HepG2 (cell line): ENCODE measurements around the gene NSD1. TPM values are rescaled to one million over a fixed set of nuclear protein-coding genes. Genes with fewer than 3 reads are reported as not detected.

Experiments
- ATAC-seq: fragments of 200-7000 bp; cut with Tn5 transposase; 3 replicates; pipeline ENCODE4 v1.9.1; 2020; ENCODE audit warnings: mild to moderate bottlenecking, moderate library complexity
- BruUV-seq: library from RNA; stranded (reverse); fragments of 400-500 nt; replicated peaks from 2 replicates; lab custom pipeline; 2021; lab: Mats Ljungman, UMichigan
- CTCF ChIA-PET: fragments of 300-600 bp; formaldehyde crosslinking; extraction: SDS; loops from one replicate; lab custom pipeline; 2021; ENCODE audit warnings: low total read pairs, inconsistent platforms, low intra/inter-chr PET ratio; lab: Yijun Ruan, JAX
- POLR2A ChIA-PET: fragments of 350-600 bp; sonication (Branson Sonifier 250); formaldehyde crosslinking; loops from one replicate; lab custom pipeline; 2020; ENCODE audit warnings: antibody characterized with exemption, inconsistent platforms; lab: Yijun Ruan, JAX
- DNase-seq: peaks from one replicate; pipeline ENCODE4 v3.0.0-alpha.2; 2015; ENCODE audit warnings: low spot score
- FAIRE-seq: peaks from 3 replicates; lab custom pipeline; 2011; peaks lifted over from hg19 to GRCh38; lab: Jason Lieb, UNC
- H2AFZ ChIP-seq: one replicate; pipeline ENCODE4 v1.6.1; 2011; ENCODE audit warnings: low read length, inconsistent platforms
- H3K27ac ChIP-seq: fragments of 300-600 bp; 3 replicates; pipeline ENCODE4 v1.8.0; 2011; ENCODE audit warnings: mixed run types, mild to moderate bottlenecking, mixed read lengths, low read length, inconsistent platforms; ENCODE audit not compliant: insufficient read depth; ENCODE audit errors: extremely low read length
- H3K27me3 ChIP-seq, 2 experiments: fragments of 200-600 bp in 1 of 2; 2 replicates in 1 of 2; 3 replicates in 1 of 2; pipeline versions ENCODE4 v1.6.0 to v1.8.0; 2011; ENCODE audit warnings: low read length in 2 of 2, mild to moderate bottlenecking in 2 of 2, moderate library complexity in 2 of 2, inconsistent platforms in 1 of 2; ENCODE audit not compliant: insufficient read depth in 2 of 2, control insufficient read depth in 1 of 2
- H3K36me3 ChIP-seq, 2 experiments: fragments of 200-600 bp in 1 of 2; replicated peaks in 1 of 2; 2 replicates in 1 of 2; 3 replicates in 1 of 2; pipeline versions ENCODE4 v1.5.1 to v1.8.0; 2011; ENCODE audit warnings: low read length in 2 of 2, inconsistent platforms in 1 of 2; ENCODE audit not compliant: insufficient read depth in 2 of 2, control insufficient read depth in 1 of 2
- H3K4me1 ChIP-seq: 2 replicates; pipeline ENCODE4 v1.5.1; 2012; ENCODE audit warnings: low read length, inconsistent platforms; ENCODE audit not compliant: insufficient read depth
- H3K4me2 ChIP-seq: 2 replicates; pipeline ENCODE4 v1.6.0; 2011; ENCODE audit warnings: low read depth, low read length, inconsistent platforms
- H3K4me3 ChIP-seq, 3 experiments: fragments of 200-600 bp in 1 of 3; sonication (generic), shearing (Covaris generic) in 1 of 3; replicated peaks in 1 of 3; 2 replicates each; pipeline ENCODE4 v1.5.1; 2011 to 2016; ENCODE audit warnings: low read length in 3 of 3, inconsistent platforms in 2 of 3, low read depth in 2 of 3, mild to moderate bottlenecking in 2 of 3, control low read depth in 1 of 3, mixed read lengths in 1 of 3; ENCODE audit not compliant: insufficient read depth in 1 of 3
- H3K79me2 ChIP-seq: one replicate; pipeline ENCODE4 v1.6.1; 2011; ENCODE audit warnings: low read length, inconsistent platforms; ENCODE audit not compliant: insufficient read depth
- H3K9ac ChIP-seq: 2 replicates; pipeline ENCODE4 v1.6.0; 2011; ENCODE audit warnings: mild to moderate bottlenecking, low read depth, low read length, inconsistent platforms; ENCODE audit not compliant: insufficient read depth
- H3K9me3 ChIP-seq: 2 replicates; pipeline ENCODE4 v1.5.1; 2012; ENCODE audit warnings: mild to moderate bottlenecking, low read length
- H4K20me1 ChIP-seq: 2 replicates; pipeline ENCODE4 v1.6.0; 2011; ENCODE audit warnings: inconsistent platforms, mild to moderate bottlenecking, low read length, moderate library complexity; ENCODE audit not compliant: insufficient read depth
- AGO1 ChIP-seq: fragments of 200-400 bp; formaldehyde crosslinking; IDR thresholded peaks from 2 replicates; pipeline ENCODE4 v1.6.1; 2017; ENCODE audit warnings: mild to moderate bottlenecking, low read depth, low read length, moderate library complexity; ENCODE audit not compliant: poor library complexity, severe bottlenecking
- AGO2 ChIP-seq: fragments of 200-400 bp; formaldehyde crosslinking; optimal IDR thresholded peaks from 2 replicates; pipeline ENCODE3; 2017; ENCODE audit warnings: mild to moderate bottlenecking, low read depth, low read length, moderate library complexity
- NFIC ChIP-seq: IDR thresholded peaks from 2 replicates; pipeline ENCODE4 v1.6.1; 2012; ENCODE audit warnings: mild to moderate bottlenecking, low read length, inconsistent platforms
- PHF21A ChIP-seq: sonication (generic); formaldehyde crosslinking; IDR thresholded peaks from 2 replicates; pipeline ENCODE4 v1.5.0; 2020; ENCODE audit warnings: mild to moderate bottlenecking, missing genetic modification reagents
- PITX1 ChIP-seq: sonication (generic); formaldehyde crosslinking; IDR thresholded peaks from 2 replicates; pipeline ENCODE4 v1.5.1; 2020; ENCODE audit warnings: mild to moderate bottlenecking, missing genetic modification reagents
- POLR2G ChIP-seq: fragments of 200-400 bp; formaldehyde crosslinking; IDR thresholded peaks from 2 replicates; pipeline ENCODE4 v1.6.1; 2018; ENCODE audit warnings: mild to moderate bottlenecking, low read depth, low read length, moderate library complexity
- RBFOX2 ChIP-seq: fragments of 200-400 bp; formaldehyde crosslinking; IDR thresholded peaks from 2 replicates; pipeline ENCODE4 v1.6.1; 2017; ENCODE audit warnings: low read depth, mild to moderate bottlenecking, low read length
- ZBTB20 ChIP-seq: sonication (generic); formaldehyde crosslinking; IDR thresholded peaks from 2 replicates; pipeline ENCODE4 v1.8.1; 2023; ENCODE audit warnings: missing genetic modification reagents, low read depth, mild to moderate bottlenecking, borderline replicate concordance
- ZNF280B ChIP-seq: sonication (generic); formaldehyde crosslinking; IDR thresholded peaks from 2 replicates; pipeline ENCODE4 v1.5.0; 2020; ENCODE audit warnings: missing genetic modification reagents, mild to moderate bottlenecking, borderline replicate concordance
- WGBS: methylation state at CpG from one replicate; pipeline ENCODE4 v1.1.6; 2017; ENCODE audit warnings: low lambda C conversion rate; 5-methylcytosine and 5-hydroxymethylcytosine counted together
- in situ Hi-C: cut with HindIII; loops from 2 replicates; pipeline ENCODE4 v1.10.0; 2017; ENCODE audit warnings: low pct_unique_long_range_greater_than_20kb; ENCODE audit not compliant: extremely low pct_ligation_motif_present
- intact Hi-C: fragments of 100-400 bp; cut with micrococcal nuclease; formaldehyde crosslinking; loops from one replicate; pipeline ENCODE4 v1.10.0; 2022; ENCODE audit not compliant: unreplicated experiment
- polyA plus RNA-seq, 8 experiments: library from polyadenylated mRNA; depleted of rRNA in 3 of 8; stranded (reverse) in 7 of 8; unstranded in 1 of 8; fragments of >200 nt; fragmentation: Illumina TruSeq in 4 of 8; extraction: Trizol in 4 of 8; gene quantifications; 2 replicates each; pipeline versions ENCODE4 v1.2.1 to v1.2.3, GENCODE V29; 2011 to 2016; ENCODE audit warnings: low read depth in 4 of 8, missing spikeins in 1 of 8, mixed read lengths in 1 of 8; ENCODE audit not compliant: insufficient read depth in 1 of 8
- total RNA-seq, 5 experiments: library from RNA; depleted of rRNA; stranded (reverse); fragments of >200 nt; fragmentation: Illumina TruSeq; extraction: Trizol; gene quantifications; 2 replicates each; pipeline ENCODE4 v1.2.3, GENCODE V29; 2016; ENCODE audit warnings: low read depth in 1 of 5
- TF ChIP-seq, protein P1 (sequence below): sonication (generic); formaldehyde crosslinking; IDR thresholded peaks from 2 replicates; pipeline ENCODE4 v1.5.0; 2020; ENCODE audit warnings: mild to moderate bottlenecking, missing genetic modification reagents

Gene NSD1
- total and polyA plus RNA-seq, 2 of the 13 experiments (the other 11 are each of a cell fraction or from before 2014, with no cell fraction given) = 0.01 to 0.09 TPM

GRCh38 chr5:177307544-177308363 is 174.2 kb downstream of the NSD1 start:
- ChIA-PET POLR2A (interaction anchor here (1.5 kb wide), 1 partner anchor 71 kb away, joined by 4 read pairs; no protein-coding TSS in a partner anchor), CTCF (no interaction called here)
- no peak overlapping the region for H3K9ac ChIP-seq
- H3K4me3 ChIP-seq = no peak overlapping the region
- no peak overlapping the region for H3K27ac ChIP-seq
- in situ Hi-C loops = no loop called here
- H2AFZ ChIP-seq = no peak overlapping the region
- H3K36me3 ChIP-seq = peaks cover 7 to 27% of the 10 kb centered on the region in 2 experiments
- BruUV-seq = no TSS peak
- peaks cover 27% of the 10 kb centered on the region for H3K79me2 ChIP-seq
- intact Hi-C loops = no loop called here
- DNase-seq (no peak), ATAC-seq (no peak), FAIRE-seq (no peak)
- peaks cover 23% of the 10 kb centered on the region for H4K20me1 ChIP-seq
- H3K27me3 ChIP-seq = no peaks in the 10 kb centered on the region; a peak in 1 of 5 replicates
- no peaks in the 10 kb centered on the region for H3K9me3 ChIP-seq
- no peak overlapping the region for H3K4me2 ChIP-seq
- H3K4me1 ChIP-seq = peaks cover 40% of the 10 kb centered on the region
- TF ChIP-seq AGO1 (peak; percentile 93), RBFOX2 (peak; percentile 72), PITX1 (peak; percentile 19; the same call in 1 of the 2 replicates), NFIC (no peak), AGO2 (peak; percentile 99), ZBTB20 (CRISPR knock-in tag) (0 out of 2 replicates have a peak, but pooled peaks have one; percentile 36), PHF21A (CRISPR knock-in tag) (no peak), ZNF280B (peak; percentile 18; the same call in 1 of the 2 replicates), POLR2G (peak; percentile 19; the same call in 1 of the 2 replicates)
- TF ChIP-seq, protein P1, sequence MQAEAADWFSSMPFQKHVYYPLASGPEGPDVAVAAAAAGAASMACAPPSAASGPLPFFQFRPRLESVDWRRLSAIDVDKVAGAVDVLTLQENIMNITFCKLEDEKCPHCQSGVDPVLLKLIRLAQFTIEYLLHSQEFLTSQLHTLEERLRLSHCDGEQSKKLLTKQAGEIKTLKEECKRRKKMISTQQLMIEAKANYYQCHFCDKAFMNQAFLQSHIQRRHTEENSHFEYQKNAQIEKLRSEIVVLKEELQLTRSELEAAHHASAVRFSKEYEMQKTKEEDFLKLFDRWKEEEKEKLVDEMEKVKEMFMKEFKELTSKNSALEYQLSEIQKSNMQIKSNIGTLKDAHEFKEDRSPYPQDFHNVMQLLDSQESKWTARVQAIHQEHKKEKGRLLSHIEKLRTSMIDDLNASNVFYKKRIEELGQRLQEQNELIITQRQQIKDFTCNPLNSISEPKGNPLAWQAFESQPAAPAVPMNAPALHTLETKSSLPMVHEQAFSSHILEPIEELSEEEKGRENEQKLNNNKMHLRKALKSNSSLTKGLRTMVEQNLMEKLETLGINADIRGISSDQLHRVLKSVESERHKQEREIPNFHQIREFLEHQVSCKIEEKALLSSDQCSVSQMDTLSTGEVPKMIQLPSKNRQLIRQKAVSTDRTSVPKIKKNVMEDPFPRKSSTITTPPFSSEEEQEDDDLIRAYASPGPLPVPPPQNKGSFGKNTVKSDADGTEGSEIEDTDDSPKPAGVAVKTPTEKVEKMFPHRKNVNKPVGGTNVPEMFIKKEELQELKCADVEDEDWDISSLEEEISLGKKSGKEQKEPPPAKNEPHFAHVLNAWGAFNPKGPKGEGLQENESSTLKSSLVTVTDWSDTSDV = 0 out of 2 replicates have a peak, but pooled peaks have one; percentile 46
- WGBS = 97% methylated on average over 16 of the region's 43 CpGs
